AG04449 (cell line): ENCODE data around the gene FAM53B.
"Not testable (repeated sequence)": the region's sequence is repeated elsewhere in the genome, so short reads cannot be mapped to it uniquely, and the experiment has no call there.

Source experiments
- CTCF ChIA-PET: fragments of 350-600 bp; formaldehyde crosslinking; extraction: SDS; loops from one replicate; lab custom pipeline; 2021; ENCODE audit warnings: antibody characterized with exemption; lab: Yijun Ruan, JAX
- POLR2A ChIA-PET: fragments of 400-600, 350-600 bp; formaldehyde crosslinking; extraction: SDS; loops from one replicate; lab custom pipeline; 2020; ENCODE audit warnings: antibody characterized with exemption, inconsistent platforms; lab: Yijun Ruan, JAX
- DNase-seq: peaks from one replicate; pipeline ENCODE4 v3.0.0-alpha.2; 2010; ENCODE audit warnings: low read depth, low spot score
- H3K4me3 ChIP-seq: 2 replicates; pipeline ENCODE4 v1.5.1; 2011; ENCODE audit warnings: low read depth, mild to moderate bottlenecking, control low read depth, low read length
- CTCF ChIP-seq: IDR thresholded peaks from one replicate; pipeline ENCODE4 v1.5.1; 2011; ENCODE audit warnings: mild to moderate bottlenecking, moderate library complexity, low read length, control low read depth, inconsistent platforms; ENCODE audit not compliant: insufficient read depth; ENCODE audit errors: missing control alignments

FAM53B gene

GRCh38 chr10:124588736-124589490 lies 155.3 kb downstream of the FAM53B start:
- ChIA-PET CTCF (interaction anchor here (1.6 kb wide), 1 partner anchor 13 kb away, joined by 4 read pairs; no protein-coding TSS in a partner anchor), POLR2A (no interaction called here)
- DNase-seq: no peak
- H3K4me3 ChIP-seq: no peak overlapping the region
- no peak for TF ChIP-seq CTCF

GRCh38 chr10:124588341-124588735 lies 155.8 kb downstream of the FAM53B start:
- POLR2A ChIA-PET, H3K4me3 ChIP-seq, DNase-seq: not testable (repeated sequence)
- CTCF ChIA-PET: interaction anchor here (1.6 kb wide), 1 partner anchor 12 kb away, joined by 4 read pairs; no protein-coding TSS in a partner anchor

- no peak overlapping the region for H3K4me3 ChIP-seq
- ChIA-PET CTCF (interaction anchor here (1.6 kb wide), 1 partner anchor 12 kb away, joined by 4 read pairs; no protein-coding TSS in a partner anchor), POLR2A (no interaction called here)
- no peak for TF ChIP-seq CTCF
- no peak for DNase-seq
Observed at GRCh38 chr10:124587811-124588211, 156.4 kb downstream of the FAM53B start.

- ChIA-PET CTCF (interaction anchor here (0.9 kb wide), 1 partner anchor 30 kb away, joined by 3 read pairs; no protein-coding TSS in a partner anchor), POLR2A (no interaction called here)
- DNase-seq: no peak
- TF ChIP-seq CTCF: no peak
- H3K4me3 ChIP-seq: no peak overlapping the region
Observed at GRCh38 chr10:124586142-124586541, 158.0 kb downstream of the FAM53B start.

GRCh38 chr10:124579011-124579399 lies 165.2 kb downstream of the FAM53B start:
- ChIA-PET CTCF (no interaction called here), POLR2A (no interaction called here)
- H3K4me3 ChIP-seq: no peak overlapping the region
- DNase-seq: no peak
- TF ChIP-seq CTCF: no peak

- H3K4me3 ChIP-seq: no peak overlapping the region
- POLR2A ChIA-PET: no interaction called here
- no peak for DNase-seq
- no peak for TF ChIP-seq CTCF
- CTCF ChIA-PET: no interaction called here
Observed at GRCh38 chr10:124578231-124579010, 165.8 kb downstream of the FAM53B start.
